ENCODE results near the gene GALR2.
"Not testable (repeated sequence)": the region's sequence is repeated elsewhere in the genome, so short reads cannot be mapped to it uniquely, and the experiment has no call there.

GALR2 gene

GRCh38 chr17:76050538-76051467, 23.8 kb upstream of the GALR2 start:
- DNase-seq = no peak

GRCh38 chr17:76051561-76051960, 23.0 kb upstream of the GALR2 start:
- no peak for DNase-seq

- no peak for DNase-seq
Measured at GRCh38 chr17:76053246-76054111, 21.1 kb upstream of the GALR2 start.

- DNase-seq = no peak
Measured at GRCh38 chr17:76054112-76054476, 20.5 kb upstream of the GALR2 start.

GRCh38 chr17:76056882-76057281, 17.7 kb upstream of the GALR2 start:
- no peak for DNase-seq

- not testable (repeated sequence) for DNase-seq
Measured at GRCh38 chr17:76058264-76058663, 16.3 kb upstream of the GALR2 start.

GRCh38 chr17:76063875-76064546, 10.6 kb upstream of the GALR2 start:
- DNase-seq = no peak

- no peak for DNase-seq
Measured at GRCh38 chr17:76065775-76066174, 8.8 kb upstream of the GALR2 start.

GRCh38 chr17:76071531-76072147, 2.9 kb upstream of the GALR2 start:
- no peak for DNase-seq

- peak; percentile 56 for DNase-seq
Measured at GRCh38 chr17:76072148-76072858, 2.3 kb upstream of the GALR2 start, which contains the start of gene SRP68. TSS of gene SRP68 (minus strand) at chr17:76072517. CDS start at chr17:76072491, 26 bp downstream.

GRCh38 chr17:76075364-76076145, 974 bp downstream of the GALR2 start:
- DNase-seq = no peak

- DNase-seq = no peak
Measured at GRCh38 chr17:76076146-76076764, 1.7 kb downstream of the GALR2 start.

GRCh38 chr17:76076765-76077583, 2.4 kb downstream of the GALR2 start:
- no peak for DNase-seq

GRCh38 chr17:76077584-76078110, 3.1 kb downstream of the GALR2 start:
- DNase-seq = no peak

- DNase-seq = not testable (repeated sequence)
Measured at GRCh38 chr17:76078370-76078769, 3.8 kb downstream of the GALR2 start.

GRCh38 chr17:76078860-76079534, 4.4 kb downstream of the GALR2 start, which contains the start of gene ZACN:
TSS of gene ZACN (plus strand) at chr17:76079182. CDS start at chr17:76079265, 83 bp downstream.
- no peak for DNase-seq

- DNase-seq = no peak
Measured at GRCh38 chr17:76079535-76079955, 5.0 kb downstream of the GALR2 start.

GRCh38 chr17:76079956-76080767, 5.6 kb downstream of the GALR2 start:
- DNase-seq = no peak
